C4-2B (cell line): ENCODE results near the gene PREPL.

Source experiments
- ZFX ChIP-seq: fragments of 450-650 bp; IDR thresholded peaks from 2 replicates; pipeline ENCODE4 v1.6.1; 2017
- TF ChIP-seq, protein P1 (sequence below): fragments of 450-650 bp; conservative IDR thresholded peaks from 2 replicates; pipeline ENCODE4 v1.5.1; 2017; ENCODE audit warnings: mild to moderate bottlenecking

DNA sequence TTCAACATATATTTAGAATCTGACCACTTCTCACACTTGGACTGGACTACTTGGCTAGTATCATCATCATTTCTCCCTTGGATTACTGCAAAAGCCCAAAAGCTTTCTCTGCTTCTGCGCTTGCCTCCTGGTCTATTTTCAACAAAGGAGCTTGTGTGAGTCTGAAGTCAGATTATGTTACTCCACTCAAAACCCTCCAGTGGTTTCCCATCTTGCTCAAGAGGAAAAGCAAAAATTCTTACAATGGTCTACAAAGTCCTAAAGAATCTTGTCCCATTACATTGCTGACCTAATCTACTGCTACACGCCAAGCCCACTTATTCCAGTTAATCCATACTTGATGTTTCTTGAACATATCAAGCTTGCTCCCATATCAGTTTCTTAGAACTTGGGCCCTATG, 9.6 kb downstream of the PREPL start:
- TF ChIP-seq, protein P1, sequence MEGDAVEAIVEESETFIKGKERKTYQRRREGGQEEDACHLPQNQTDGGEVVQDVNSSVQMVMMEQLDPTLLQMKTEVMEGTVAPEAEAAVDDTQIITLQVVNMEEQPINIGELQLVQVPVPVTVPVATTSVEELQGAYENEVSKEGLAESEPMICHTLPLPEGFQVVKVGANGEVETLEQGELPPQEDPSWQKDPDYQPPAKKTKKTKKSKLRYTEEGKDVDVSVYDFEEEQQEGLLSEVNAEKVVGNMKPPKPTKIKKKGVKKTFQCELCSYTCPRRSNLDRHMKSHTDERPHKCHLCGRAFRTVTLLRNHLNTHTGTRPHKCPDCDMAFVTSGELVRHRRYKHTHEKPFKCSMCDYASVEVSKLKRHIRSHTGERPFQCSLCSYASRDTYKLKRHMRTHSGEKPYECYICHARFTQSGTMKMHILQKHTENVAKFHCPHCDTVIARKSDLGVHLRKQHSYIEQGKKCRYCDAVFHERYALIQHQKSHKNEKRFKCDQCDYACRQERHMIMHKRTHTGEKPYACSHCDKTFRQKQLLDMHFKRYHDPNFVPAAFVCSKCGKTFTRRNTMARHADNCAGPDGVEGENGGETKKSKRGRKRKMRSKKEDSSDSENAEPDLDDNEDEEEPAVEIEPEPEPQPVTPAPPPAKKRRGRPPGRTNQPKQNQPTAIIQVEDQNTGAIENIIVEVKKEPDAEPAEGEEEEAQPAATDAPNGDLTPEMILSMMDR = no peak
- TF ChIP-seq ZFX = no peak
